Trophoblast cell (in vitro differentiated cells and primary cell): Measurements from ENCODE around the gene CTNNA3.
"Not testable (repeated sequence)": the region's sequence is repeated elsewhere in the genome, so short reads cannot be mapped to it uniquely, and the experiment has no call there.

Experiments
- DNase-seq, 2 donors: peaks; one replicate each; pipeline ENCODE4 v3.0.0-alpha.2; 2016
- H2AFZ ChIP-seq: 2 replicates; pipeline ENCODE4 v1.6.1; 2013; ENCODE audit warnings: low read length, moderate library complexity, mild to moderate bottlenecking; ENCODE audit not compliant: insufficient read depth, poor library complexity
- H2AK5ac ChIP-seq: 2 replicates; pipeline ENCODE4 v1.6.1; 2013; ENCODE audit warnings: mild to moderate bottlenecking, low read length
- H2BK120ac ChIP-seq: 2 replicates; pipeline ENCODE4 v1.6.1; 2013; ENCODE audit warnings: low read length, mild to moderate bottlenecking, moderate library complexity; ENCODE audit not compliant: insufficient read depth, poor library complexity
- H2BK12ac ChIP-seq: 2 replicates; pipeline ENCODE4 v1.6.1; 2013; ENCODE audit warnings: mild to moderate bottlenecking, low read length, moderate library complexity
- H2BK5ac ChIP-seq: 2 replicates; pipeline ENCODE4 v1.6.1; 2013; ENCODE audit warnings: low read length, low read depth, moderate library complexity, mild to moderate bottlenecking; ENCODE audit not compliant: poor library complexity
- H3K14ac ChIP-seq: 2 replicates; pipeline ENCODE4 v1.6.1; 2013; ENCODE audit warnings: mild to moderate bottlenecking, low read length
- H3K18ac ChIP-seq: 2 replicates; pipeline ENCODE4 v1.6.1; 2013; ENCODE audit warnings: mild to moderate bottlenecking, low read length
- H3K23ac ChIP-seq: 2 replicates; pipeline ENCODE4 v1.6.1; 2013; ENCODE audit warnings: low read length
- H3K27ac ChIP-seq: 2 replicates; pipeline ENCODE4 v1.5.1; 2013; ENCODE audit warnings: low read depth, mild to moderate bottlenecking, inconsistent platforms, low read length, moderate library complexity
- H3K27me3 ChIP-seq: 2 replicates; pipeline ENCODE4 v1.6.1; 2013; ENCODE audit warnings: inconsistent platforms, mild to moderate bottlenecking, low read length, moderate library complexity; ENCODE audit not compliant: insufficient read depth
- H3K36me3 ChIP-seq, 2 experiments: 1 replicate in 1 of 2; 2 replicates in 1 of 2; pipeline ENCODE4 v1.6.1; 2013; ENCODE audit warnings: low read length in 2 of 2, mild to moderate bottlenecking in 2 of 2, moderate library complexity in 1 of 2; ENCODE audit not compliant: insufficient read depth in 2 of 2, control insufficient read depth in 1 of 2
- H3K4ac ChIP-seq: 2 replicates; pipeline ENCODE4 v1.6.1; 2013; ENCODE audit warnings: low read depth, mild to moderate bottlenecking, low read length, moderate library complexity
- H3K4me1 ChIP-seq, 2 experiments: 1 replicate in 1 of 2; 2 replicates in 1 of 2; pipeline ENCODE4 v1.6.1; 2013; ENCODE audit warnings: low read length in 2 of 2, mild to moderate bottlenecking in 2 of 2, moderate library complexity in 1 of 2; ENCODE audit not compliant: insufficient read depth in 2 of 2, control insufficient read depth in 1 of 2
- H3K4me2 ChIP-seq: 2 replicates; pipeline ENCODE4 v1.6.1; 2013; ENCODE audit warnings: inconsistent platforms, mild to moderate bottlenecking, low read length, moderate library complexity
- H3K4me3 ChIP-seq: 2 replicates; pipeline ENCODE4 v1.5.1; 2013; ENCODE audit warnings: mild to moderate bottlenecking, low read depth, low read length, inconsistent platforms
- H3K79me1 ChIP-seq: one replicate; pipeline ENCODE4 v1.6.1; 2013; ENCODE audit warnings: low read length
- H3K79me2 ChIP-seq: 2 replicates; pipeline ENCODE4 v1.6.1; 2013; ENCODE audit warnings: low read length, mild to moderate bottlenecking; ENCODE audit not compliant: control insufficient read depth, insufficient read depth, poor library complexity
- H3K9ac ChIP-seq: 2 replicates; pipeline ENCODE4 v1.6.1; 2013; ENCODE audit warnings: mild to moderate bottlenecking, low read length
- H3K9me3 ChIP-seq: 2 replicates; pipeline ENCODE4 v1.6.1; 2013; ENCODE audit warnings: low read depth, mild to moderate bottlenecking, control low read depth, inconsistent platforms, low read length; ENCODE audit not compliant: insufficient read depth
- H4K12ac ChIP-seq: 2 replicates; pipeline ENCODE4 v1.6.1; 2013; ENCODE audit warnings: low read depth, mild to moderate bottlenecking, low read length, moderate library complexity
- H4K8ac ChIP-seq: 2 replicates; pipeline ENCODE4 v1.6.1; 2013; ENCODE audit warnings: low read depth, mild to moderate bottlenecking, low read length, moderate library complexity
- H4K91ac ChIP-seq: one replicate; pipeline ENCODE4 v1.6.1; 2013; ENCODE audit warnings: low read depth, mild to moderate bottlenecking, low read length, moderate library complexity
- WGBS: extraction: QIAGEN DNeasy Blood & Tissue Kit; methylation state at CpG from one replicate; pipeline ENCODE4 v1.1.7; 2013; ENCODE audit warnings: missing lambda C conversion rate; ENCODE audit not compliant: insufficient read length, insufficient coverage; ENCODE audit errors: extremely low coverage; 5-methylcytosine and 5-hydroxymethylcytosine counted together

Gene CTNNA3

DNA sequence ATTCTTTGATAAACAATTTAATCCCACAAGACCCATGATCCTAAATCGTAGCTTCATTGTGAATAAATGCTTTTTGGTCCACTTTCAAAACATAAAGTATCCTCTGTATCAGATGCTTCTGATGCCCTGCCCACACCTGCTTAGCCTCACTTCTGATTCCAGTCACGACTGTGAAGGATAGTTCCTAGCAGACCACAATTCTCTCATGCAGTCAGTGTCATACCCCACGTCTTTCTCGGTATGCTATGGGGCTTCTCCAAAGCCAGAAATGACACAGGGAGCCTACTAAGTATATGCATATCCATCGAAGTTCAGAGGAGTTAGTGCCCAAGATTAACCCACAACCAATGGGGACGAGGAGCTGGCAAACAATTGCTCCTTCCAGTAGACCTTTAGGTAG, 27.6 kb upstream of the CTNNA3 start:
- Histone ChIP-seq H3K4me1 (no peaks in the 10 kb centered on the region), H2BK12ac (no peak overlapping the region), H3K23ac (no peak overlapping the region), H3K4me2 (no peak overlapping the region), H3K9me3 (no peaks in the 10 kb centered on the region), H2BK120ac (no peak overlapping the region), H3K79me1 (no peaks in the 10 kb centered on the region), H4K12ac (no peak overlapping the region), H3K79me2 (no peaks in the 10 kb centered on the region), H3K36me3 (no peaks in the 10 kb centered on the region), H3K18ac (no peak overlapping the region), H3K4me3 (no peak overlapping the region), H2AK5ac (no peak overlapping the region), H3K27ac (no peak overlapping the region), H4K8ac (no peak overlapping the region), H3K14ac (no peak overlapping the region), H2BK5ac (no peak overlapping the region), H2AFZ (no peak overlapping the region), H4K91ac (no peak overlapping the region), H3K4ac (no peak overlapping the region), H3K27me3 (no peaks in the 10 kb centered on the region), H3K9ac (no peak overlapping the region)
- no CpG with 5 or more reads among the region's 6 CpGs for WGBS
- no peak for DNase-seq

DNA sequence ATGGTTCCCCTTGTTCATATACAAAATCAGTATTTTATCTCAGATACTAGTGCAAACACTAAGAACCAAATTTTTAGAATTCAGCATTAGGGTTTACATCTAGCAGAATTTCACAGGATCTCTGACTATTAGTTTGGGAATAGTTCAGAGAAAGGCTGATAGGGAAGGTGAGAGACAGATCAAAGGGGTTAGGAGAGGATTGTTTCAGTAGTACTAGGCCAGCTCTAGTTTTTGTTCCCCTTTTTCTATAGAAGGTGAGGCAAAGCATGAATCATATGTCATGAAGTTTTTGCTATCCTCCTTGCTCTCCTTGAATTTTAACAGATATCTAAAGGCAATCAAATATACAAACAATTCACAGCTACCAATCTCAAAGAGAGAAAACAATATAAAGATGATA, 26.1 kb upstream of the CTNNA3 start:
- Histone ChIP-seq H3K36me3 (no peaks in the 10 kb centered on the region), H3K4me2 (no peak overlapping the region), H2AK5ac (no peak overlapping the region), H4K12ac (no peak overlapping the region), H3K4me1 (no peaks in the 10 kb centered on the region), H3K27ac (no peak overlapping the region), H3K4ac (no peak overlapping the region), H2BK120ac (no peak overlapping the region), H3K18ac (no peak overlapping the region), H3K79me1 (no peaks in the 10 kb centered on the region), H3K79me2 (no peaks in the 10 kb centered on the region), H2AFZ (no peak overlapping the region), H2BK12ac (no peak overlapping the region), H3K4me3 (no peak overlapping the region), H4K91ac (no peak overlapping the region), H3K23ac (no peak overlapping the region), H4K8ac (no peak overlapping the region), H3K9ac (no peak overlapping the region), H2BK5ac (no peak overlapping the region), H3K9me3 (no peaks in the 10 kb centered on the region), H3K14ac (no peak overlapping the region), H3K27me3 (no peaks in the 10 kb centered on the region)
- DNase-seq: no peak

DNA sequence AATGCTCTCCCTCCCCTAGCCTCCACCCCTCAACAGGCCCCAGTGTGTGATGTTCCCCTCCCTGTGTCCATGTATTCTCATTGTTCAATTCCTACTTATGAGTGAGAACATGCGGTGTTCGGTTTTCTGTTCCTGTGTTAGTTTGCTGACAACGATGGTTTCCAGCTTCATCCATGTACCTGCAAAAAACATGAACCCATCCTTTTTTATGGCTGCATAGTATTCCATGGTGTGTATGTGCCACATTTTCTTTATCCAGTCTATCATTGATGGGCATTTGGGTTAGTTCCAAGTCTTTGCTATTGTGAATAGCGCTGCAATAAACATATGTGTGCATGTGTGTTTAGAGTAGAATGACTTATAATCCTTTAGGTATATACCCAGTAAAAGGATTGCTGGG, 20.5 kb upstream of the CTNNA3 start:
- not testable (repeated sequence) for H3K9ac ChIP-seq
- WGBS: no CpG with 5 or more reads among the region's 4 CpGs

DNA sequence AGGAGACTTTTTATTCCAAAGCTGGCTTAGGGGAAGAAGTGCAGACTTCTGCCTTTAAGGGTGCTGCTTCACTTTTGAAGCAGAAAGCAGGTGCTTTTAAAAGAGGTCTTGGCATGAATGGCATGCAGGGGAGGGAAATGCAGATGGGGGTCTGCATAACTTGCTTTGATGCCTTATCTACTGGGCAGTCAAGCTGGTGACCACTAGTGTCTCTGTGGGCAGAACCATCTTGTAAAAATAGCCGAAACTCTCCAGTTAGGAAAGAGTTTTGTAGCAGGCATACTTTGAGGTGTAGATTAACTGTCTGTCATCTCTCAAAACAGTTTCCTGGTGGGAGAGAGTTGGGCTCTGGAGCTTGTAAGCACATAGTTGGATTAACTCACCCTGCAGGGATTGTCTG, 9.9 kb upstream of the CTNNA3 start:
- H3K23ac ChIP-seq: no peak overlapping the region
- H3K4me1 ChIP-seq: no peaks in the 10 kb centered on the region
- H4K8ac ChIP-seq: no peak overlapping the region
- no peak overlapping the region for H2AFZ ChIP-seq
- H3K4ac ChIP-seq: no peak overlapping the region
- H3K79me2 ChIP-seq: no peaks in the 10 kb centered on the region
- H3K27me3 ChIP-seq: no peaks in the 10 kb centered on the region
- WGBS: no CpG with 5 or more reads among the region's 1 CpG
- H3K18ac ChIP-seq: no peak overlapping the region
- no peak overlapping the region for H2AK5ac ChIP-seq
- no peak overlapping the region for H3K4me2 ChIP-seq
- H4K91ac ChIP-seq: no peak overlapping the region
- H2BK120ac ChIP-seq: no peak overlapping the region
- H4K12ac ChIP-seq: no peak overlapping the region
- H3K14ac ChIP-seq: no peak overlapping the region
- H3K27ac ChIP-seq: peak overlapping the region; percentile 21
- H2BK5ac ChIP-seq: peak overlapping the region; percentile 44
- no peak for DNase-seq
- no peak overlapping the region for H3K4me3 ChIP-seq
- no peak overlapping the region for H3K9ac ChIP-seq
- H2BK12ac ChIP-seq: no peak overlapping the region
- peaks cover 5% of the 10 kb centered on the region for H3K79me1 ChIP-seq
- no peaks in the 10 kb centered on the region for H3K36me3 ChIP-seq
- no peaks in the 10 kb centered on the region for H3K9me3 ChIP-seq

More for the DNA sequence above, 20.5 kb upstream of the CTNNA3 start:
- not testable (repeated sequence) for H3K79me1 ChIP-seq, H4K8ac ChIP-seq, H3K23ac ChIP-seq, H3K9me3 ChIP-seq, H3K14ac ChIP-seq, H4K91ac ChIP-seq, H3K27me3 ChIP-seq, H2AK5ac ChIP-seq, H3K18ac ChIP-seq, H3K36me3 ChIP-seq, H3K4me1 ChIP-seq, H2BK12ac ChIP-seq, H3K79me2 ChIP-seq, H2AFZ ChIP-seq, H2BK120ac ChIP-seq, H4K12ac ChIP-seq, DNase-seq, H3K27ac ChIP-seq, H3K4me3 ChIP-seq, H2BK5ac ChIP-seq, H3K4me2 ChIP-seq, H3K4ac ChIP-seq
